GM12891 (cell line): ENCODE measurements around the gene DTNA.

Experiments used
- PAX5 ChIP-seq: IDR thresholded peaks from 2 replicates; pipeline ENCODE4 v1.6.1; 2011; ENCODE audit warnings: low read length, moderate library complexity, mild to moderate bottlenecking; ENCODE audit not compliant: insufficient read depth, severe bottlenecking
- POLR2A ChIP-seq: IDR thresholded peaks from 2 replicates; pipeline ENCODE4 v1.6.1; 2011; ENCODE audit warnings: low read depth, low read length, control low read depth
- POLR2AphosphoS5 ChIP-seq: IDR thresholded peaks from 2 replicates; pipeline ENCODE4 v1.6.1; 2011; ENCODE audit warnings: low read depth, low read length, control low read depth
- POU2F2 ChIP-seq: IDR thresholded peaks from 2 replicates; pipeline ENCODE4 v1.6.1; 2011; ENCODE audit warnings: low read depth, mild to moderate bottlenecking, control low read depth, low read length, moderate library complexity
- SPI1 ChIP-seq: IDR thresholded peaks from 2 replicates; pipeline ENCODE4 v1.6.1; 2011; ENCODE audit warnings: low read depth, low read length, control low read depth
- TAF1 ChIP-seq: IDR thresholded peaks from 2 replicates; pipeline ENCODE4 v1.6.1; 2011; ENCODE audit warnings: low read depth, low read length, control low read depth

GRCh38 chr18:34893239-34893638 lies 183.1 kb downstream of the DTNA start:
- no peak for TF ChIP-seq POU2F2
- TF ChIP-seq POLR2AphosphoS5 = no peak
- no peak for TF ChIP-seq POLR2A
- TF ChIP-seq TAF1 = no peak
- TF ChIP-seq SPI1 = no peak
- no peak for TF ChIP-seq PAX5
